Left lung (tissue), 10 donors: Measurements from ENCODE around the gene STAB1. TPM values are rescaled to one million over a fixed set of nuclear protein-coding genes. Genes with fewer than 3 reads are reported as not detected.

Experiments used
- ATAC-seq: fragments of 200-7000 bp; cut with Tn5 transposase; one replicate; pipeline ENCODE4 v1.9.1; 2020; ENCODE audit warnings: moderate library complexity
- DNase-seq, 4 donors: peaks; one replicate each; pipeline ENCODE4 v3.0.0-alpha.2; 2013 to 2020
- H3K27ac ChIP-seq, 2 donors: fragments of 200-600 bp; sonication (generic) in 1 of 2; one replicate each; pipeline versions ENCODE4 v1.5.0 to v1.8.0; 2020 to 2021
- H3K27me3 ChIP-seq, 2 donors: fragments of 200-600 bp; sonication (generic) in 1 of 2; one replicate each; pipeline versions ENCODE4 v1.5.0 to v1.8.0; 2020 to 2021
- H3K36me3 ChIP-seq, 2 donors: fragments of 200-600 bp; sonication (generic) in 1 of 2; one replicate each; pipeline versions ENCODE4 v1.5.0 to v1.8.0; 2020 to 2021
- H3K4me1 ChIP-seq, 2 donors: fragments of 200-600 bp; one replicate each; pipeline ENCODE4 v1.8.0; 2021
- H3K4me3 ChIP-seq, 2 donors: fragments of 200-600 bp; sonication (generic) in 1 of 2; one replicate each; pipeline versions ENCODE4 v1.5.0 to v1.8.0; 2020 to 2021; ENCODE audit warnings: mild to moderate bottlenecking in 1 of 2
- H3K9me3 ChIP-seq, 2 donors: fragments of 200-600 bp; sonication (generic) in 1 of 2; one replicate each; pipeline versions ENCODE4 v1.5.0 to v1.8.0; 2020 to 2021
- intact Hi-C, 2 donors: fragments of 100-400 bp; cut with DNase I; formaldehyde crosslinking; loops; one replicate each; pipeline versions ENCODE4 v1.11.2 to v1.14.2; 2022
- polyA plus RNA-seq, 6 donors: library from polyadenylated mRNA; unstranded; fragments of 120-200 nt; gene quantifications; one replicate each; pipeline ENCODE4 v1.2.1, GENCODE V29; 2013; ENCODE audit not compliant: insufficient read length in 6 of 6
- total RNA-seq, 2 donors: library from RNA; stranded (reverse); fragmentation: NEBNext Ultra II Directional; extraction: Animal tissue kit (Norgen Biotek cat#: 25700); gene quantifications; one replicate each; pipeline ENCODE4 v1.2.1, GENCODE V29; 2021
- TF ChIP-seq, protein P1 (sequence below), 2 donors: fragments of 200-600 bp; sonication (generic) in 1 of 2; IDR thresholded peaks; one replicate each; pipeline versions ENCODE4 v1.5.0 to v1.8.0; 2021; ENCODE audit warnings: antibody characterized with exemption in 2 of 2
- donor health status: DM: no; HTN: yes; CAD: no.
- donor health status: DM: no; HTN: no; CAD: no.

STAB1 gene
- total and polyA plus RNA-seq, 8 donors: 46.5 to 334 (median 51.4) TPM

GRCh38 chr3:52501046-52501445 is 5.9 kb downstream of the STAB1 start:
- Histone ChIP-seq H3K9me3 (no peaks in the 10 kb centered on the region), H3K27ac (no peak overlapping the region), H3K4me1 (peaks cover 4 to 42% of the 10 kb centered on the region in 2 donors), H3K36me3 (peaks cover 0 to 42% of the 10 kb centered on the region in 2 donors), H3K4me3 (no peak overlapping the region), H3K27me3 (peaks cover 0 to 5% of the 10 kb centered on the region in 2 donors)
- intact Hi-C loops: no loop called here
- TF ChIP-seq, protein P1, sequence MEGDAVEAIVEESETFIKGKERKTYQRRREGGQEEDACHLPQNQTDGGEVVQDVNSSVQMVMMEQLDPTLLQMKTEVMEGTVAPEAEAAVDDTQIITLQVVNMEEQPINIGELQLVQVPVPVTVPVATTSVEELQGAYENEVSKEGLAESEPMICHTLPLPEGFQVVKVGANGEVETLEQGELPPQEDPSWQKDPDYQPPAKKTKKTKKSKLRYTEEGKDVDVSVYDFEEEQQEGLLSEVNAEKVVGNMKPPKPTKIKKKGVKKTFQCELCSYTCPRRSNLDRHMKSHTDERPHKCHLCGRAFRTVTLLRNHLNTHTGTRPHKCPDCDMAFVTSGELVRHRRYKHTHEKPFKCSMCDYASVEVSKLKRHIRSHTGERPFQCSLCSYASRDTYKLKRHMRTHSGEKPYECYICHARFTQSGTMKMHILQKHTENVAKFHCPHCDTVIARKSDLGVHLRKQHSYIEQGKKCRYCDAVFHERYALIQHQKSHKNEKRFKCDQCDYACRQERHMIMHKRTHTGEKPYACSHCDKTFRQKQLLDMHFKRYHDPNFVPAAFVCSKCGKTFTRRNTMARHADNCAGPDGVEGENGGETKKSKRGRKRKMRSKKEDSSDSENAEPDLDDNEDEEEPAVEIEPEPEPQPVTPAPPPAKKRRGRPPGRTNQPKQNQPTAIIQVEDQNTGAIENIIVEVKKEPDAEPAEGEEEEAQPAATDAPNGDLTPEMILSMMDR (IDR thresholded peaks at IDR 0.05): no peak
- ATAC-seq (no peak), DNase-seq (no peak)

DNA sequence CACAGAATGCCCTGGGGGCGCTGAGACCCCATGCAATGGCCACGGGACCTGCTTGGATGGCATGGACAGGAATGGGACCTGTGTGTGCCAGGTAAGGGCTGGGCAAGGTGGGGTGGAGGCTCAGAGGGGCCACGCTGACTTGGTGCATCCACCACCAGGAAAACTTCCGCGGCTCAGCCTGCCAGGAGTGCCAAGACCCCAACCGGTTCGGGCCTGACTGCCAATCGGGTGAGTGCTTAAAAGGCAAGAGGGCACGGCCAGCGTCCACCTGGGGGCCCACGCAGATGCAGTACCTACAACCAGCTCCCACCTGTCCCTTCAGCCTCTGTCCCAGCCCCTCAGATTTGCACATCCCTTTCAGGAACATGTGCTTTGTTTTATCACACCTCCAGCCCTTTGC is 6.9 kb downstream of the STAB1 start:
- H3K27ac ChIP-seq: no peak overlapping the region
- ATAC-seq: no peak

GRCh38 chr3:52502808-52503350 is 7.7 kb downstream of the STAB1 start:
- peaks cover 0 to 60% of the 10 kb centered on the region in 2 donors for H3K36me3 ChIP-seq
- H3K27me3 ChIP-seq: no peaks in the 10 kb centered on the region
- TF ChIP-seq, protein P1 (IDR thresholded peaks at IDR 0.05): no peak
- ATAC-seq (no peak), DNase-seq (no peak)
- no peaks in the 10 kb centered on the region for H3K9me3 ChIP-seq
- peaks cover 4 to 23% of the 10 kb centered on the region in 2 donors for H3K4me1 ChIP-seq
- H3K27ac ChIP-seq: no peak overlapping the region
- no peak overlapping the region for H3K4me3 ChIP-seq
- intact Hi-C loops: no loop called here

More for the DNA sequence above, 6.9 kb downstream of the STAB1 start:
- intact Hi-C loops: no loop called here
- DNase-seq: no peak
- Histone ChIP-seq H3K27me3 (no peaks in the 10 kb centered on the region), H3K4me3 (no peak overlapping the region), H3K9me3 (no peaks in the 10 kb centered on the region), H3K36me3 (peaks cover 0 to 51% of the 10 kb centered on the region in 2 donors), H3K4me1 (peaks cover 4 to 32% of the 10 kb centered on the region in 2 donors)
- TF ChIP-seq, protein P1 (IDR thresholded peaks at IDR 0.05): no peak

GRCh38 chr3:52503788-52504424 is 8.8 kb downstream of the STAB1 start:
- Histone ChIP-seq H3K4me3 (no peak overlapping the region), H3K9me3 (no peaks in the 10 kb centered on the region), H3K27ac (no peak overlapping the region), H3K4me1 (peaks cover 0 to 13% of the 10 kb centered on the region in 2 donors), H3K27me3 (no peaks in the 10 kb centered on the region), H3K36me3 (peaks cover 0 to 68% of the 10 kb centered on the region in 2 donors)
- ATAC-seq (no peak), DNase-seq (no peak)
- intact Hi-C loops: no loop called here
- TF ChIP-seq, protein P1 (IDR thresholded peaks at IDR 0.05): no peak

- ATAC-seq: no peak
- H3K4me1 ChIP-seq: peaks cover 0 to 6% of the 10 kb centered on the region in 2 donors
- H3K4me3 ChIP-seq: no peak overlapping the region
- H3K9me3 ChIP-seq: no peaks in the 10 kb centered on the region
- intact Hi-C loops: no loop called here
- peaks cover 0 to 79% of the 10 kb centered on the region in 2 donors for H3K36me3 ChIP-seq
- H3K27ac ChIP-seq: no peak overlapping the region
- no peaks in the 10 kb centered on the region for H3K27me3 ChIP-seq
- no peak for DNase-seq
- TF ChIP-seq, protein P1 (IDR thresholded peaks at IDR 0.05): no peak
Observed at GRCh38 chr3:52504977-52505376, 9.8 kb downstream of the STAB1 start.
